Upper lobe of right lung (tissue), 1 donor: ENCODE data around the gene DNAJC11. TPM values are rescaled to one million over a fixed set of nuclear protein-coding genes. Genes with fewer than 3 reads are reported as not detected.
A peak's percentile ranks its signal among the peaks of the same experiment; 100 is the strongest.

ENCODE experiments used
- ATAC-seq: fragments of 200-7000 bp; cut with Tn5 transposase; one replicate; pipeline ENCODE4 v1.9.1; 2020; ENCODE audit warnings: mild to moderate bottlenecking, moderate library complexity
- DNase-seq: peaks from one replicate; pipeline ENCODE4 v3.0.0-alpha.2; 2020
- H3K27ac ChIP-seq: fragments of 200-600 bp; one replicate; pipeline ENCODE4 v1.8.0; 2022
- H3K27me3 ChIP-seq: fragments of 200-600 bp; one replicate; pipeline ENCODE4 v1.8.0; 2022; ENCODE audit warnings: mild to moderate bottlenecking
- H3K36me3 ChIP-seq: fragments of 200-600 bp; one replicate; pipeline ENCODE4 v1.8.0; 2022
- H3K4me1 ChIP-seq: fragments of 200-600 bp; one replicate; pipeline ENCODE4 v1.8.0; 2022
- H3K4me3 ChIP-seq: fragments of 200-600 bp; one replicate; pipeline ENCODE4 v1.8.0; 2022; ENCODE audit warnings: mild to moderate bottlenecking
- H3K9me3 ChIP-seq: fragments of 200-600 bp; one replicate; pipeline ENCODE4 v1.8.0; 2022
- CTCF ChIP-seq: fragments of 200-600 bp; IDR thresholded peaks from one replicate; pipeline ENCODE4 v1.8.0; 2022; ENCODE audit warnings: antibody characterized with exemption
- intact Hi-C: fragments of 100-400 bp; cut with DNase I; formaldehyde crosslinking; loops from one replicate; pipeline ENCODE4 v1.11.0; 2022
- total RNA-seq: library from RNA; stranded (reverse); fragmentation: NEBNext Ultra II Directional; extraction: Animal tissue kit (Norgen Biotek cat#: 25700); gene quantifications from one replicate; pipeline ENCODE4 v1.2.1, GENCODE V29; 2021
- donor health status: DM: no; HTN: yes; CAD: no; lungs with severe emphysema.

DNAJC11 gene
- total RNA-seq, 1 donor from 2014 or later = 37.6 TPM

- ATAC-seq (peak; percentile 3), DNase-seq (peak; percentile 81)
- Histone ChIP-seq H3K4me1 (peaks cover 32% of the 10 kb centered on the region), H3K36me3 (no peaks in the 10 kb centered on the region), H3K4me3 (peak overlapping the region; percentile 81), H3K27me3 (no peaks in the 10 kb centered on the region), H3K9me3 (no peaks in the 10 kb centered on the region), H3K27ac (peak overlapping the region; percentile 99)
- TF ChIP-seq CTCF = no peak
- intact Hi-C loops = no loop called here
These were observed 97.6 kb downstream of the DNAJC11 start for GRCh38 chr1:6603915-6604558.

GRCh38 chr1:6603238-6603914, 98.2 kb downstream of the DNAJC11 start:
- intact Hi-C loops = no loop called here
- no peaks in the 10 kb centered on the region for H3K9me3 ChIP-seq
- H3K27me3 ChIP-seq = no peaks in the 10 kb centered on the region
- H3K4me1 ChIP-seq = peaks cover 36% of the 10 kb centered on the region
- peaks cover 5% of the 10 kb centered on the region for H3K36me3 ChIP-seq
- ATAC-seq (peak; percentile 8), DNase-seq (peak; percentile 81)
- H3K4me3 ChIP-seq = peak overlapping the region; percentile 81
- H3K27ac ChIP-seq = peak overlapping the region; percentile 99
- no peak for TF ChIP-seq CTCF

GRCh38 chr1:6602669-6603237, 98.9 kb downstream of the DNAJC11 start, which contains the start of gene KLHL21:
Gene KLHL21, minus strand, starts transcription at chr1:6602869. Its CDS starts 52 bp downstream, at chr1:6602817.
- Histone ChIP-seq H3K4me1 (peaks cover 37% of the 10 kb centered on the region), H3K36me3 (peaks cover 11% of the 10 kb centered on the region), H3K27me3 (no peaks in the 10 kb centered on the region), H3K27ac (peak within 1 kb of the TSS; percentile 99), H3K9me3 (no peaks in the 10 kb centered on the region), H3K4me3 (peak within 1 kb of the TSS; percentile 81)
- intact Hi-C loops = no loop called here
- ATAC-seq (peak; percentile 89), DNase-seq (peak; percentile 95)
- TF ChIP-seq CTCF = no peak

- DNase-seq = peak; percentile 81
- no peaks in the 10 kb centered on the region for H3K27me3 ChIP-seq
- intact Hi-C loops = no loop called here
These were observed 99.5 kb downstream of the DNAJC11 start for GRCh38 chr1:6601923-6602668.

More at GRCh38 chr1:6601923-6602668, 99.5 kb downstream of the DNAJC11 start:
- Histone ChIP-seq H3K4me3 (peak overlapping the region; percentile 81), H3K27ac (peak overlapping the region; percentile 99), H3K36me3 (peaks cover 18% of the 10 kb centered on the region), H3K9me3 (no peaks in the 10 kb centered on the region), H3K4me1 (peaks cover 42% of the 10 kb centered on the region)
- no peak for TF ChIP-seq CTCF
- ATAC-seq = peak; percentile 53
